ENCODE data around the gene AQP12A. TPM values are rescaled to one million over a fixed set of nuclear protein-coding genes. Genes with fewer than 3 reads are reported as not detected.

The AQP12A gene
- total and polyA plus RNA-seq, 2 donors (not counting 1 experiment from before 2014, with no cell fraction given), result not detected

DNA sequence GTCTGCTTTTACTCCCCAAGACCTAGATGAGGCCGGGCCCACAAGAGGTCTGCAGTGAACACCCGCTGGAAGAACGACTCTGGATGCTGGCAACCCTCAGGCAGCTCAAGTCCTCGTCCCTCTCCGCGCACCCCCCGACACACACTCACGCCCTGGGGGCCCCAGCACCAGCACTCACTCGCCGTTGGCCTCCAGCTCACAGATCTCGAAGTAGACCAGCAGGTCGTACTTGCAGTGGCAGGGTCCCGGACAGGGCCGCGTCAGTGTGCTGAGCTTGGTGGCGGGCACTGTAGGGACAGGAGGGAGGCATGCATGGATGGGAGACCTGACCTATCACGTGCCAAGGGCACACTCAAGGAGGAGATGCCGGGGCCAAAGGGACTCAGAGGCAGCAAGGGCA, 49.4 kb downstream of the AQP12A start:
- Histone ChIP-seq H3K4me1 (ENCODE audit: control insufficient read depth in 2 of 2, insufficient read depth in 2 of 2, low read length in 2 of 2) (no peaks in the 10 kb centered on the region), H3K9me3 (ENCODE audit: control extremely low read depth in 1 of 3, control insufficient read depth in 2 of 3, insufficient read depth in 1 of 3, low read length in 2 of 3) (no peaks in the 10 kb centered on the region), H3K36me3 (replicated peaks in 1 of 2; ENCODE audit: control extremely low read depth in 1 of 2, control insufficient read depth in 1 of 2, extremely low read depth in 1 of 2, insufficient read depth in 2 of 2, low read length in 1 of 2) (no peaks in the 10 kb centered on the region), H4K20me1 (ENCODE audit: control insufficient read depth, insufficient read depth, low read length, poor library complexity, severe bottlenecking) (no peaks in the 10 kb centered on the region), H3K9ac (ENCODE audit: low read length) (no peak overlapping the region), H3K79me2 (ENCODE audit: control insufficient read depth, insufficient read depth, low read length) (no peaks in the 10 kb centered on the region), H2AFZ (ENCODE audit: insufficient read depth, low read depth, low read length, poor library complexity, severe bottlenecking) (no peak overlapping the region), H3K27me3 (replicated peaks in 1 of 4; ENCODE audit: control extremely low read depth in 1 of 4, control insufficient read depth in 3 of 4, insufficient read depth in 4 of 4, low read length in 3 of 4) (no peaks in the 10 kb centered on the region), H3K4me2 (replicated peaks; ENCODE audit: low read depth, low read length, poor library complexity, severe bottlenecking) (no peak overlapping the region), H3K4me3 (ENCODE audit: control extremely low read depth in 1 of 5, extremely low read depth in 1 of 5, insufficient read depth in 1 of 5, low read depth in 2 of 5, low read length in 4 of 5) (no peak overlapping the region), H3K27ac (ENCODE audit: low read length in 2 of 2) (no peak overlapping the region)
- Mint-ChIP-seq H3K27me3 (no peaks in the 10 kb centered on the region), H3K27ac (no peak overlapping the region), H3K9me3 (ENCODE audit: insufficient read depth) (no peaks in the 10 kb centered on the region), H3K4me1 (no peaks in the 10 kb centered on the region), H3K4me3 (no peak overlapping the region)
- WGBS (ENCODE audit: insufficient coverage), result 95% methylated on average over 15 of the region's 18 CpGs
- CTCF ChIA-PET, result no interaction called here
- intact Hi-C loops (cut with micrococcal nuclease), result no loop called here
- POLR2A ChIA-PET, result no interaction called here
- no peak for DNase-seq
- ATAC-seq (ENCODE audit: low read depth), result no peak
- TF ChIP-seq, protein P1, sequence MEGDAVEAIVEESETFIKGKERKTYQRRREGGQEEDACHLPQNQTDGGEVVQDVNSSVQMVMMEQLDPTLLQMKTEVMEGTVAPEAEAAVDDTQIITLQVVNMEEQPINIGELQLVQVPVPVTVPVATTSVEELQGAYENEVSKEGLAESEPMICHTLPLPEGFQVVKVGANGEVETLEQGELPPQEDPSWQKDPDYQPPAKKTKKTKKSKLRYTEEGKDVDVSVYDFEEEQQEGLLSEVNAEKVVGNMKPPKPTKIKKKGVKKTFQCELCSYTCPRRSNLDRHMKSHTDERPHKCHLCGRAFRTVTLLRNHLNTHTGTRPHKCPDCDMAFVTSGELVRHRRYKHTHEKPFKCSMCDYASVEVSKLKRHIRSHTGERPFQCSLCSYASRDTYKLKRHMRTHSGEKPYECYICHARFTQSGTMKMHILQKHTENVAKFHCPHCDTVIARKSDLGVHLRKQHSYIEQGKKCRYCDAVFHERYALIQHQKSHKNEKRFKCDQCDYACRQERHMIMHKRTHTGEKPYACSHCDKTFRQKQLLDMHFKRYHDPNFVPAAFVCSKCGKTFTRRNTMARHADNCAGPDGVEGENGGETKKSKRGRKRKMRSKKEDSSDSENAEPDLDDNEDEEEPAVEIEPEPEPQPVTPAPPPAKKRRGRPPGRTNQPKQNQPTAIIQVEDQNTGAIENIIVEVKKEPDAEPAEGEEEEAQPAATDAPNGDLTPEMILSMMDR (IDR thresholded peaks at IDR 0.05), result no peak
- TF ChIP-seq EZH2 (IDR thresholded peaks at IDR 0.05; ENCODE audit: borderline replicate concordance, insufficient read depth, low read depth, low read length, poor library complexity, severe bottlenecking), result no peak

DNA sequence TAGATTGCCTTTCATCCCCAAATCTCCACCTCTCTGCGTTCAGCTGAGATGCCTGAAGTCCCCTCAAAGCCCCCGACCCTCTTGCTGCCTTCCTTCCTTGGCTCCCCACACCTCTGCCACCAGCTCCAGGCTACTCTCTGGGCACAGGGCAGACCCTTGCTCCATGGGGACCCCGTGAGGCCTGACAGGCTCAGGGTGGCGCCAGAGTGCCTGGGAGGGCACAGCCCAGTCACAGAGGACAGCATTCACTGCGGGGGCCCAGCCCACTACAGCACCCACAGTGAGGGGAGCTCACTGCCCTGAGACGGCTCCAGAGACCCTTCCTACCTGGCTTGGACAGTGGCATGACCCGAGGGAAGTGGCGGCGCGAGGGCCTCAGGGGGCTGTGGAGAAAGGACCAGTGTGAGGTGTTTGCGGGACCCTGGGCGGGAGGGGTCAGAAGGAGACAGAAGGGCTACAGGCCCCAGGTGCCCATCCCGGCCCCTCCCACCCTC, 51.0 kb downstream of the AQP12A start:
- no peaks in the 10 kb centered on the region for H4K20me1 ChIP-seq (ENCODE audit: control insufficient read depth, insufficient read depth, low read length, poor library complexity, severe bottlenecking)
- 86% methylated on average over 11 of the region's 13 CpGs for WGBS (ENCODE audit: insufficient coverage)
- H3K27me3 Mint-ChIP-seq, result no peaks in the 10 kb centered on the region
- no peaks in the 10 kb centered on the region for H3K27me3 ChIP-seq (replicated peaks in 1 of 4; ENCODE audit: control extremely low read depth in 1 of 4, control insufficient read depth in 3 of 4, insufficient read depth in 4 of 4, low read length in 3 of 4)
- TF ChIP-seq, protein P1 (IDR thresholded peaks at IDR 0.05), result no peak
- no peak for TF ChIP-seq EZH2 (IDR thresholded peaks at IDR 0.05; ENCODE audit: borderline replicate concordance, insufficient read depth, low read depth, low read length, poor library complexity, severe bottlenecking)
- no peaks in the 10 kb centered on the region for H3K79me2 ChIP-seq (ENCODE audit: control insufficient read depth, insufficient read depth, low read length)
- H3K9ac ChIP-seq (ENCODE audit: low read length), result no peak overlapping the region
- no peaks in the 10 kb centered on the region for H3K36me3 ChIP-seq (replicated peaks in 1 of 2; ENCODE audit: control extremely low read depth in 1 of 2, control insufficient read depth in 1 of 2, extremely low read depth in 1 of 2, insufficient read depth in 2 of 2, low read length in 1 of 2)
- H3K4me1 Mint-ChIP-seq, result no peaks in the 10 kb centered on the region
- H2AFZ ChIP-seq (ENCODE audit: insufficient read depth, low read depth, low read length, poor library complexity, severe bottlenecking), result no peak overlapping the region
- no peaks in the 10 kb centered on the region for H3K9me3 Mint-ChIP-seq (ENCODE audit: insufficient read depth)
- no peak overlapping the region for H3K4me2 ChIP-seq (replicated peaks; ENCODE audit: low read depth, low read length, poor library complexity, severe bottlenecking)
- H3K4me3 Mint-ChIP-seq, result no peak overlapping the region
- intact Hi-C loops (cut with micrococcal nuclease), result no loop called here
- ATAC-seq (ENCODE audit: low read depth) (no peak), DNase-seq (no peak)
- no peaks in the 10 kb centered on the region for H3K4me1 ChIP-seq (ENCODE audit: control insufficient read depth in 2 of 2, insufficient read depth in 2 of 2, low read length in 2 of 2)
- no peak overlapping the region for H3K27ac Mint-ChIP-seq
- H3K27ac ChIP-seq (ENCODE audit: low read length in 2 of 2), result no peak overlapping the region
- ChIA-PET POLR2A (no interaction called here), CTCF (no interaction called here)
- H3K4me3 ChIP-seq (ENCODE audit: control extremely low read depth in 1 of 5, extremely low read depth in 1 of 5, insufficient read depth in 1 of 5, low read depth in 2 of 5, low read length in 4 of 5), result no peak overlapping the region
- no peaks in the 10 kb centered on the region for H3K9me3 ChIP-seq (ENCODE audit: control extremely low read depth in 1 of 3, control insufficient read depth in 2 of 3, insufficient read depth in 1 of 3, low read length in 2 of 3)
